Right hindlimb (tissue), 1 donor: Measurements from ENCODE around the gene LRP8.

Experiments
- DNase-seq: peaks from one replicate; pipeline ENCODE4 v3.0.0-alpha.2; 2018

LRP8 gene

DNA sequence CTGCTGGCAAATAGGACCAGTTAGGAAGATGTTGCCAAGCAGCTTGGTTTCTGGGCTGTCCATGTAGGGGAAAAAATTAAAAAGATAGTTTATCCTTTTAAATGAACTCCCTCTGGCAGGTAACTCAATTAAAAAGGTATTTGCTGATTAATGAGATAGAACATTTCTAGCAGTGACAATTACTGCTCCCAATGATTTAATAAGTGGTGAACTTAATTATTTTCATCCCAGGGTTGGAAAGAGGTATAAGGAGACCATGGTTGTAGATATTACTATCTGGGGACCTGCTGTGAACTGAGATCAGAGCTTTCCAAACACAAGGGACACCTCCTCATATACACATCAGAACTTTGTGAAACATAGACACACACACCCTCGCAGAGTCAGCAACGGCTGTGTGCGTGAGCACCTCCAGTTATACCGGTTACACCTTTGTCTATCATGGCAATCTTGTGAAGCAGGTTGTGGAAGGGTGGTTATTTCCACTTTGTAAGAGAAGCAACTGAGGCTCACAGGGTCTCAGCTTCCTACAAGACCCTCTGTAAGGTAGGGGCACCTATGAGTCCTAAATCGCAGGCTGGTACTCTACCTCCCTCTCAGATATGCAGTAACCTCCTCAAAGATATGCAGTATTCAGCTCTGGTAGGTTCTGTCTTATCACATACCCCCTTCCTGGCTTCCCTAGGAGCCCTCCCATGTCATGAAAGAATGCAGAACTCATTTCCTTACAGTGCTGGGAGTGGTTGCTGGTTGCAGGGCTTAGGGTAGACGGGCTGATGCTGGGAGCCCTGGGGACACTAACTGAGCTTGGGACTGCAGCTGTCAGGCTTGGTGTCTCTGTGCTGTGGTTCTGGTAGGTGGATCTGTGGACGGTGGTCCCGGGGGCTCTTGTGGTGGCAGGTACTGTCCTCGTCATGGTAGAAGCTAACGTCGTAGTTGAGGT, 71.1 kb downstream of the LRP8 start:
- no peak for DNase-seq

GRCh38 chr1:53255031-53255430, 72.8 kb downstream of the LRP8 start:
- DNase-seq, result no peak

DNA sequence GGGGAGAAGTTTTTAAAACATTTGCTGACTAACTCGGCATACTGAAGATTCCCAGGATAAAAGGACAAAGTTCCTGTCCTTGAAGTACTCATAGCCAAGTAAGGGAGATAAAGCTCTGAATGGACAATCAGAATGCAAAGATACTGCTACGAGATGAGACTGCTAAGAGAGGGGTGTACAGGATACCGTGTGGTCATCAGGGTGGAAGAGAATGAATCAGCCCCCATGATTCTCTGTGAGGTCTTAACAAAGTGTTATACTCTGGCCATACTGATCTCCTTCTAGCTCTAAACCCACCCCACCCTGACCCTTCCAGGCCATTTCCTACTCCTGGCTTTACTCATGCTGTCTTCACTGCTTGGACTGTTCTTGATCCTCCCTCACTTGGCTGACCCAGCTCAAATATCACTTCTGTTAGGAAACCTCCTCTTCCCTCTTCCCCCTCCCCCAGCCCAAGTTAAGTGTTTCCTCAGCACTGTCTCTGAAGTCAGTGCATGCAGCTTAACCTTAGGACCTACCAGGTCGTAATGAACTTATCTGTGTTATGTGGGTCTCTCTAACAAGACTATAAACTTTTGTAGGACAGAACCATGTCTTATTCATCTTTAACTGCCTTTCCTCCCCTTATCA, 73.7 kb downstream of the LRP8 start:
- no peak for DNase-seq

- no peak for DNase-seq
These were observed 77.5 kb downstream of the LRP8 start for GRCh38 chr1:53250325-53250724.

- no peak for DNase-seq
These were observed 78.2 kb downstream of the LRP8 start for GRCh38 chr1:53249706-53250105.

- no peak for DNase-seq
These were observed 81.4 kb downstream of the LRP8 start for GRCh38 chr1:53246261-53247134.

GRCh38 chr1:53244141-53244540, 83.7 kb downstream of the LRP8 start:
- DNase-seq, result no peak

- DNase-seq, result no peak
These were observed 85.5 kb downstream of the LRP8 start for GRCh38 chr1:53242381-53242780.

DNA sequence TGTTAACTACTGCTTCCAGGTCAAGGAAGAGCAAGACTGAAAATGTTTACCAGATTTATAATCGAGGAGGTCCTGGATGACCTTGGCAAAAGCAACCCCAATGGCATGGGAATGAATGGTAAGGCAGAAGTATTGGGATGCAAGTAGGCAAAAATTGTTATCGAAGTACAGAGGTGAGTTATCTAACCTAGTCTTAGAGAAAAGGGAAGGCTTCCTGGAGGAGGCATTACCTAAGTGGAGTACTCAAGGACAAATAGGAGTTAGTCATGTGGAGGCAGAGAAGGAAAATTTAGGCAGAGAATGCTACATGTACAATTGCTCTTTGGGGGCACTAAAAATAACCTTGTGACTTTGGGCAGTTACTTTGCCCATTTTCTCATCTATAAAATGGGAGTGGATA, 86.0 kb downstream of the LRP8 start:
- no peak for DNase-seq

- DNase-seq, result peak; percentile 97
These were observed 89.4 kb downstream of the LRP8 start, which contains the start of gene MAGOH for GRCh38 chr1:53238197-53239155. Gene MAGOH, minus strand, starts transcription at chr1:53238518. Its CDS starts 70 bp downstream, at chr1:53238448.

- no peak for DNase-seq
These were observed 90.2 kb downstream of the LRP8 start for GRCh38 chr1:53237638-53238037.

DNA sequence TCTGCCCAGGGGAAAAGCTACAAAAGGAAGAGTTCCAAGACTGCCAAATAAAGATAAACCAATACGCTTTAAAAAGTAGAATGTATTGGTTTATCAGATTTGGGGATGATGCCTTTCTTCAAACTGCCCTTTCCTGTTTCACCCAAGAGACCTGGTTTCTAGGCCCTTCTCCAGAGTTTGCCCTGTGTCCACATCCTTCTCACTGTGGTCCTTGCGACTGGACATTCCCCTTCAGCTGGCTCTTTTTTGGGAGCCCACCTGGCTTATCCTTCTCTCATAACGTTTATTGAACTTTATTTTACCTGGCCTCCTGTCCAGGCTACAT, 106.9 kb downstream of the LRP8 start:
- no peak for DNase-seq

DNA sequence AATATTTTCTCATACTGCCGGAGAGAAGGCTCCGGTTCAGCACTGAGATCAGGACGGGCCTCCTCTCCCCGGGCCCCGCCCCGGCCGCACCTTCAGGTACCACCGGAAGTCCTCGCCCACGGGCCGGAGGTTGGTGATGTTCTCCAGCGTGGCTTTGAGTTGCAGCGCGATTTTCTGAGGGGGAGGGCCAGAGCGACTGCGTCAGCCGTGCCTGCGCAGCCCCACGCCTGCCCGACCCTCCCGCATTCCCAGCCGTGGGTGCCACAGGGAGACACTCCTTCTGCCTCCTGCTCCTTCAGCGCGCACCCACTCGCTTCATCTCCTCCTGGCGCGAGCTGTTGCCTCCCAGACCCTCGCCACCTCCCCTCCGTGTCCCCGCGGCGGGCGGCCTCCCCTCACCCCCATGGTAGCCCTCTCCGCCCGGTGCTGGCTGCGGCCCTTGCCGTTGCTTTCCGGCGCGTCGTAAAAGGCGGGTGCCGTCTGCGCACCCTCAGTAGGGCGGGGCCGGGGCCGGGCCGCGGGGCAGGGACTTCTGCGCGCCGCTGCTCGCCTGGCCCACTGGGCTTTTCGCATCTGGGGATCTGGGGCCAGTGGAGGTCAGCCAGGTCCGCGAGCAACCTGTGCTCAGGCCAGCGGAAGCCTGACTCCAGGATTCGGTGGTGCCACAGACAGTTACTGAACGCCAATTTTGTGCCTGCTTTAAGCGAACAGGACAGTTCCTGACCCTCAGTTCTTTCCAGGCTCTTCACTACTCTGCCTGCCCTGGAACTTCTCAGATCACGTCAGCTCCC, 107.5 kb downstream of the LRP8 start, which contains the start of gene CZIB:
Gene CZIB (minus strand): TSS at position 464 of the 791 bp plus-strand sequence. CDS start 59 bp downstream, at position 405.
- DNase-seq, result peak; percentile 95

DNA sequence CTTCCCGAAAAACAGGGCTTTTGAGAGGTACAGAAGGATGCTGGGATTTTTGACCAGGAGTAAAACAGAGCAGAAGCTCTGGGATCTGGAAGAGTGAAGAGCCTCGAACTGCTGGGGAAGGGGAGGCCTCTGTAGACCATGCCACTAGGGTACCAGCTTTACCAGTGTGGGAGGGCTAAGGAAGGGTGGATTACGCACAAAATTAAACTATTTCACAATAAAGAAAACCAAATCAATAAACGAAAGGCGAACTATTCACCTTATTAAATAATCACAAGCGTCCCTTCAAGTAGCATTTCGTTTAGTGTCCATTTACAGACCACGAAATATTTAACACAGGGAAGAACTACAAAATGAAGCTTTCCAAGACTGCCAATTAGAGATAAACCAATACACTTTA, 108.2 kb downstream of the LRP8 start:
- DNase-seq, result no peak

DNA sequence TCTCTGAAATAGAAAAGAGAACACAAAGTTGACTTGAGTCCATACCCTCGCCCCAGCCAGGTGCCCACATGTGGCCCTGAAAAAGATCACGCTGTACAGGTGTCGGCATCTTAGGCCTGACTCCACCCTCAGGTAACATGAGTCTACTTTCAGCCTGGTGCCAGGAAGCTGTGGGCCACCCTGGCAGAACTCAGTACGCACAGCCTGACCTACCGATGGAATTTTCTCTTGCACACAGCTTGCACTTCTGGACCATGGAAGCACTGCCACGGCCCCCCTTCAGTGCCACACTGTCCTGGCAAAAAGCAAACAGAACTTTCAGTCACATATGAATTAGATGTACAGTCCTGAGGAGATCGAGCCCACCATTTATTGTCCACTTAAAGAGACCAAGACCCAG, 109.7 kb downstream of the LRP8 start:
- DNase-seq, result no peak

GRCh38 chr1:53214376-53214940, 113.4 kb downstream of the LRP8 start:
- no peak for DNase-seq

DNA sequence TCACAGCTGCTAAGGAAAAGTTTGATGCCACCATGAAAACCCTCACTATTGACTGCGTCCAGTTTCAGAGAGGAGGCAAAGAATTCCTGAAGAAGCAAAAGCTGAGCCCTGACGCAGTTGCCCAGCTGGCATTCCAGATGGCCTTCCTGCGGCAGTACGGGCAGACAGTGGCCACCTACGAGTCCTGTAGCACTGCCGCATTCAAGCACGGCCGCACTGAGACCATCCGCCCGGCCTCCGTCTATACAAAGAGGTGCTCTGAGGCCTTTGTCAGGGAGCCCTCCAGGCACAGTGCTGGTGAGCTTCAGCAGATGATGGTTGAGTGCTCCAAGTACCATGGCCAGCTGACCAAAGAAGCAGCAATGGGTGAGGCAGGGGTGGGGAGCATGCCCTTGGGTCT, 116.9 kb downstream of the LRP8 start:
- no peak for DNase-seq

GRCh38 chr1:53210352-53210751, 117.5 kb downstream of the LRP8 start:
- DNase-seq, result no peak

- no peak for DNase-seq
These were observed 120.1 kb downstream of the LRP8 start for GRCh38 chr1:53207726-53208125.

DNA sequence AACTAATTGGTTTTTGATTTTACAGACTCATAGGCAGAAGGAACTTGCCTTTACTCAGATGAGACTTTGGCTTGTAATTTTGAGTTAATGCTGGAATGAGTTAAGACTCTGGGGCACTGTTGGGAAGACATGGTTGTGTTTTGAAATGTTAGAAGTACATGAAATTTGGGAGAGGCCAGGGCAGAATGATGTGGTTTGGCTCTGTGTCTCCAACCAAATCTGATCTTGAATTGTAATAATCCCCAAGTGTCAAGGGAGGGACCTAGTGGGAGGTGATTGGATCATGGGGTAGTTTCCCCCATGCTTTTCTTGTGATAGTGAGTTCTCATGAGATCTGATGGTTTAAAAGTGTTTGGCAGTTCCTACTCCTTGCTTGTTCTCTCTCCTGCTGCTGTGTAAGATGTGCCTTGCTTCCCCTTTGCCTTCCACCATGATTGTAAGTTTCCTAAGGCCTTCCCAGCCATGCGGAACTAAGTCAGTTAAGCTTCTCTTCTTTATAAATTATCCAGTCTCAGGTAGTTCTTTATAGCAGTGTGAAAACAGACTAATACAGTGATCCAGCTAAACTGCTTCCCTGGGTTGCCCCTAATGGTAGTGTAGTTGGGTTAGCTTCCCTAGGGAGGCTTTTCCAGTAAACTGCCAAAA, 121.0 kb downstream of the LRP8 start:
- DNase-seq, result no peak
